Breast epithelium (tissue), 4 donors: ENCODE results near the gene XPO6. TPM values are rescaled to one million over a fixed set of nuclear protein-coding genes. Genes with fewer than 3 reads are reported as not detected.

Experiments used
- DNase-seq, 2 donors: peaks; one replicate each; pipeline ENCODE4 v3.0.0-alpha.2; 2019; ENCODE audit warnings: low spot score in 2 of 2
- H3K27ac ChIP-seq, 2 donors: fragments of 200-600 bp; sonication (generic) in 1 of 2; one replicate each; pipeline ENCODE4 v1.5.1; 2016 to 2019; ENCODE audit warnings: mild to moderate bottlenecking in 1 of 2
- H3K27me3 ChIP-seq, 2 donors: fragments of 200-600 bp; sonication (generic) in 1 of 2; one replicate each; pipeline versions ENCODE4 v1.5.1 to v1.6.0; 2017 to 2019; ENCODE audit warnings: control low read depth in 1 of 2, mild to moderate bottlenecking in 1 of 2
- H3K36me3 ChIP-seq: fragments of 200-600 bp; one replicate; pipeline ENCODE4 v1.5.1; 2019
- H3K4me1 ChIP-seq, 2 donors: fragments of 200-600 bp; sonication (generic); one replicate each; pipeline ENCODE4 v1.5.1; 2016 to 2019; ENCODE audit warnings: control low read depth in 1 of 2
- H3K4me3 ChIP-seq, 3 donors: fragments of 200-600 bp; sonication (generic); 1 replicate in 2 of 3; 2 replicates in 1 of 3; pipeline ENCODE4 v1.5.1; 2016 to 2019; ENCODE audit warnings: mild to moderate bottlenecking in 3 of 3, moderate library complexity in 2 of 3
- H3K9me3 ChIP-seq, 2 donors: fragments of 200-600 bp; sonication (generic) in 1 of 2; one replicate each; pipeline ENCODE4 v1.5.1; 2016 to 2019; ENCODE audit warnings: control low read depth in 1 of 2
- POLR2A ChIP-seq: fragments of 450-650 bp; IDR thresholded peaks from one replicate; pipeline ENCODE4 v1.6.1; 2016; ENCODE audit warnings: antibody characterized with exemption, mild to moderate bottlenecking, moderate library complexity
- POLR2AphosphoS5 ChIP-seq, 3 donors: sonication (generic); formaldehyde crosslinking; IDR thresholded peaks; one replicate each; pipeline ENCODE4 v1.6.1; 2017; ENCODE audit warnings: antibody characterized with exemption in 3 of 3
- intact Hi-C: fragments of 100-400 bp; cut with DNase I; formaldehyde crosslinking; loops from one replicate; pipeline ENCODE4 v1.15.1; 2023; ENCODE audit warnings: low total_unique reads
- total RNA-seq, 3 donors: library from RNA; depleted of rRNA; stranded (reverse); fragments of >200 nt; gene quantifications; one replicate each; pipeline ENCODE4 v1.1.0, GENCODE V29; 2016
- TF ChIP-seq, protein P1 (sequence below), 3 donors: fragments of 450-650 bp; IDR thresholded peaks; one replicate each; pipeline ENCODE4 v1.5.1; 2016 to 2017; ENCODE audit warnings: antibody characterized with exemption in 3 of 3, mild to moderate bottlenecking in 3 of 3, moderate library complexity in 3 of 3

XPO6 gene
- total RNA-seq, 3 donors from 2014 or later: 66.4 to 84.6 (median 67.4) TPM

DNA sequence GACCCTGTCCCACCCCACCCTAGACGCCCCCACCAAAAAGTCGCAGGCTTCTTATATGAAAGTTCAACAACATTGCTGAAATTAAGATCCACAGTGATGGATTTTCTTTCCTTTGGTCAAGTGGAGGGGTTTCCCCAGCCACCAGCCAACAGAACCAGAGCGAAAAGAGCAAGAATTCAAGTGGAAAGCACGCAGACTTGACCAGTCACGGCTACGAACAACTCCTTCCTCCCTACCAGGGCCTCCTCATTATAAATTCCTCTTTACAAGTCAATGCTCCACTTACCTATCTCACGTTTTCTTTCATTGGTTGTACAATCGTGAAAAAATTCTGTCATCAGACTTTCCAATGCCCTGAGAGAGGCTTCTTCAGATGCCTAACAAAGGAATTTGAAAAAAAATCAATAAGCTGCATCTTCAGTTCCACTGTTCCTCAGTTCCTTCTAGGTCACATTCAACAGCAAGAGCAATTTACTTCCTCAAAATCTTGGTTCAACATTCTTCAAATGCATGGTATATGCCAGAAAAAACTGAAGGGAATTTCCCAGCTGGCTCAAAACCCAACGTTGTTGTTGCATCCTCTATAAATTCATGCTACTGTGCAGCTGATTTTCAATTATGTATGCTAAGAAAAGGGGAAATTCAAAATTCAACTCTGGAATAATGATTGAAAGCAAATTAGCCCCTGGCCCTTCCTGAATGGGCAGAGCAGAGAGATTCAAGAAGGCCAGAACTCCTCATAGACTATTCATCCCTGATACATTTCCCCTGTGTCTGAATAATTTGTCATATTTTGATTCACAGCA, 30.9 kb downstream of the XPO6 start:
- DNase-seq: no peak
- Histone ChIP-seq H3K9me3 (no peaks in the 10 kb centered on the region), H3K4me3 (no peak overlapping the region), H3K36me3 (no peaks in the 10 kb centered on the region), H3K27me3 (no peaks in the 10 kb centered on the region), H3K27ac (no peak overlapping the region), H3K4me1 (peaks cover 0 to 14% of the 10 kb centered on the region in 2 donors)
- intact Hi-C loops: no loop called here
- TF ChIP-seq POLR2AphosphoS5 (IDR thresholded peaks at IDR 0.05): no peak

DNA sequence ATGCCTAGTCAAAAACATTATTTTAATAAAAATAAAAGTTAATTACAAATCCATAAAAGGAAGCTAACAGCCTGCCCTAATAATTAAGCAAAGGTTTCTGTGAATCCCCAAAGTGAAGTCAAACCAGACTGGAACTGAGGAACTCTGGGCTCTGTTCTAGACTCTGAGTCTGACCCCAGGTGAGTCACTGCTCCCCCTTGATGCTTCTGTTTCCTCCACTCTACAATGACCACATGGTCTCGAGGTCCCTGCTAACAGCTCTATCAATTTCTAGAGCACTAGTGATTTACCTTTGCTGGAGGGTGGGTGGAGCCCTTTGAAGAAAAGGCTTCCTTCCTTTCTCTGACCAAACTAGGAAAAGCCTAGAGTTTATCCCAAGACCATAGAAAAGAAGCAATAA, 32.4 kb downstream of the XPO6 start:
- intact Hi-C loops: no loop called here
- no peak for DNase-seq
- TF ChIP-seq POLR2AphosphoS5 (IDR thresholded peaks at IDR 0.05) (no peak), POLR2A (no peak)
- TF ChIP-seq, protein P1, sequence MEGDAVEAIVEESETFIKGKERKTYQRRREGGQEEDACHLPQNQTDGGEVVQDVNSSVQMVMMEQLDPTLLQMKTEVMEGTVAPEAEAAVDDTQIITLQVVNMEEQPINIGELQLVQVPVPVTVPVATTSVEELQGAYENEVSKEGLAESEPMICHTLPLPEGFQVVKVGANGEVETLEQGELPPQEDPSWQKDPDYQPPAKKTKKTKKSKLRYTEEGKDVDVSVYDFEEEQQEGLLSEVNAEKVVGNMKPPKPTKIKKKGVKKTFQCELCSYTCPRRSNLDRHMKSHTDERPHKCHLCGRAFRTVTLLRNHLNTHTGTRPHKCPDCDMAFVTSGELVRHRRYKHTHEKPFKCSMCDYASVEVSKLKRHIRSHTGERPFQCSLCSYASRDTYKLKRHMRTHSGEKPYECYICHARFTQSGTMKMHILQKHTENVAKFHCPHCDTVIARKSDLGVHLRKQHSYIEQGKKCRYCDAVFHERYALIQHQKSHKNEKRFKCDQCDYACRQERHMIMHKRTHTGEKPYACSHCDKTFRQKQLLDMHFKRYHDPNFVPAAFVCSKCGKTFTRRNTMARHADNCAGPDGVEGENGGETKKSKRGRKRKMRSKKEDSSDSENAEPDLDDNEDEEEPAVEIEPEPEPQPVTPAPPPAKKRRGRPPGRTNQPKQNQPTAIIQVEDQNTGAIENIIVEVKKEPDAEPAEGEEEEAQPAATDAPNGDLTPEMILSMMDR (IDR thresholded peaks at IDR 0.05): no peak
- no peaks in the 10 kb centered on the region for H3K27me3 ChIP-seq
- no peaks in the 10 kb centered on the region for H3K9me3 ChIP-seq
- peaks cover 0 to 14% of the 10 kb centered on the region in 2 donors for H3K4me1 ChIP-seq
- H3K27ac ChIP-seq: no peak overlapping the region
- H3K36me3 ChIP-seq: no peaks in the 10 kb centered on the region
- no peak overlapping the region for H3K4me3 ChIP-seq

DNA sequence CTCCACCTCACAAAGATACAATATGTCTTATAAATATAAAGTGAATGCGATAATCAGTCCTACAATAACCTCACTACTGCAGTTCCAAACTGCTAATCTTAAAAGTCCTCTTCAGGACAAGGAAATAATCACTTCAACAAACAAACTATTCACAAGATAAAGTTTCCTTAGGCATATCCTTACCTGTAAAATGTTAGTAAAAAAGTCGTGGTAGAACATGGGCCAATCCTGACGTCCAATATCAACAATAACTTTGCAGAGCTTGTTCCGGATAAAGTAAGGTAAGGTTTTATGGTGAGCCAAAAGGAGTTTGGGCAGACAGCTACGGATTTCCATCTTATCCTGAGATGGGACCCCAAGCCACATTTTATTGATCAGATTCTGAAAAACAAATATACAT, 36.0 kb downstream of the XPO6 start:
- Histone ChIP-seq H3K27ac (no peak overlapping the region), H3K4me1 (peaks cover 0 to 3% of the 10 kb centered on the region in 2 donors)

DNA sequence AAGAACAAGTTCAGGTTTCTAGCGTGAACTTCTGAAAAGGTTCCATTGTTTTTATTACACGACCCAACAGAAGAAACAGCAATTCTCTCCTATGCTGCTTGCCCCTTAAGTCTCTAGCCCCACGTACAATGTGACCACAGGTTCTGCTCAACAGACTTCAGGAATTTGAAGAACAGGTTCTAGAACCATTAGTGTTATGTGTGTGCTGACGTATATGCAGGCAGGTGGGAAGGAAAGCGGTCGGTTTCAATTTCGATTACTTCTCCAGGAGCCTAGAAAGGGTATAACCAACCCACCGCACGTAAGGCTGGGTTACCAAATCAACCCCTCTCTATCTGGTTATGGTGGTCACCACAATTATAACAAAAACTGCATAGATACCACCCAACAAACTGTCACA, 39.4 kb downstream of the XPO6 start:
- TF ChIP-seq POLR2AphosphoS5 (IDR thresholded peaks at IDR 0.05): no peak
- no peak for TF ChIP-seq POLR2A
- TF ChIP-seq, protein P1 (IDR thresholded peaks at IDR 0.05): no peak
- no peak overlapping the region for H3K4me3 ChIP-seq
- no peaks in the 10 kb centered on the region for H3K27me3 ChIP-seq
- H3K27ac ChIP-seq: no peak overlapping the region
- H3K9me3 ChIP-seq: no peaks in the 10 kb centered on the region
- no peaks in the 10 kb centered on the region for H3K36me3 ChIP-seq
- no peaks in the 10 kb centered on the region for H3K4me1 ChIP-seq
- no peak for DNase-seq
- intact Hi-C loops: no loop called here

More for the DNA sequence above, 36.0 kb downstream of the XPO6 start:
- H3K9me3 ChIP-seq: no peaks in the 10 kb centered on the region
- H3K36me3 ChIP-seq: no peaks in the 10 kb centered on the region
- intact Hi-C loops: no loop called here
- H3K4me3 ChIP-seq: no peak overlapping the region
- no peaks in the 10 kb centered on the region for H3K27me3 ChIP-seq
- TF ChIP-seq POLR2A (no peak), POLR2AphosphoS5 (IDR thresholded peaks at IDR 0.05) (no peak)
- TF ChIP-seq, protein P1 (IDR thresholded peaks at IDR 0.05): no peak
- no peak for DNase-seq

DNA sequence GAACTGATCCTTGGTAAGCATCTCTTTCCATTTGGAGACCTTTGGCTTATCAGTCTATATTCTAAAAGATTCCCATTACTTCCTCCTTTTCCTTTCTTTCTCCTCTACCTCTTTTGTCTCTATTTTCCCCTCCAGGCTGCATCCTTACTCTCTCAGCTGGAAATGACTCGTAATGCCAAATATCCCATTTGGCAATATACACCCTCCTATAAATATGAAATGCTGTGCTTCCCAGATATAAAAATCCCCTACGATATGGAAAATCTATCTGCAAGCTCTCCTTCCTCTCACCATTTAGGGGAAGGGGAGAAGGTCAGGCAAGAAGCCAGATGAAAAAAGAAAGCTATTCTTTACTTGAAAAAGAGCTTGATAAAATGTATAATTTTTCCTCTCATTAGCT, 39.9 kb downstream of the XPO6 start:
- no peak for DNase-seq
- H3K36me3 ChIP-seq: no peaks in the 10 kb centered on the region
- intact Hi-C loops: no loop called here

More for the DNA sequence above, 39.9 kb downstream of the XPO6 start:
- TF ChIP-seq POLR2A (no peak), POLR2AphosphoS5 (IDR thresholded peaks at IDR 0.05) (no peak)
- TF ChIP-seq, protein P1 (IDR thresholded peaks at IDR 0.05): no peak
- no peaks in the 10 kb centered on the region for H3K27me3 ChIP-seq
- no peak overlapping the region for H3K27ac ChIP-seq
- no peaks in the 10 kb centered on the region for H3K9me3 ChIP-seq
- no peaks in the 10 kb centered on the region for H3K4me1 ChIP-seq
- H3K4me3 ChIP-seq: no peak overlapping the region
